HG03108 (cell line): ENCODE data around the gene GLP2R.

Source experiments
- ATAC-seq: cut with Tn5 transposase; IDR thresholded peaks from one replicate; pipeline ENCODE4 v1.9.1; 2021; ENCODE audit warnings: moderate library complexity; ENCODE audit not compliant: unreplicated experiment

GLP2R gene

GRCh38 chr17:9813166-9813565, 12.6 kb upstream of the GLP2R start:
- no peak for ATAC-seq

DNA sequence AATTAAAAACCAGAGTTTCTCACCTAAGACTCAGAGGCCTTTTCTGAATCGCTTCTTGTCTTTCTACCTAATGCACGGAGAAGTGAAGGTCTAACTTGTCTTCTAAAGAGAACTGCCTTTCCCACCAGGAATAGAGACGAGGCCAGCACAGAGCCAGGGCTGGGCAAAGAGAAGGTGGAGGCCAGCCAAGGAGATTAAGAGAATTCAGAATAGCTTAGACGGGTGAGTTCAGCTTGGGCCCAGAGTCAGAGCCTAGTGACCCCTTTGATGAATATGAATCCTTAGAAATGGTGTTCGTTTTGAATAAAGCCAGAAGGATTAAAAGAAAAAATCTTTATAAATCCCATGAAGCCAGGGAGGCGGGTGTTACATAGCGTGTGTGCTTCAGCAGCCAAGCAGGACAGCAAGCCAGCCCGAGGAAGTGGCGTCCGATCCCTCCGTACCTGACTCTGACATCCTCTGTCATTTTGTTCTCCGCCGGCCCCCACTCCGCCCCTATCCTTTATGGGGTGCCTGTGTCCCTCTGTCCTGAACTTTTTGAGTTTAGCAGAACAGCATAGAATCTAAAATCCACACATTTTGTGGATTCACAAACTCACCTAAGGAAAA, 11.3 kb upstream of the GLP2R start:
- ATAC-seq: no peak

DNA sequence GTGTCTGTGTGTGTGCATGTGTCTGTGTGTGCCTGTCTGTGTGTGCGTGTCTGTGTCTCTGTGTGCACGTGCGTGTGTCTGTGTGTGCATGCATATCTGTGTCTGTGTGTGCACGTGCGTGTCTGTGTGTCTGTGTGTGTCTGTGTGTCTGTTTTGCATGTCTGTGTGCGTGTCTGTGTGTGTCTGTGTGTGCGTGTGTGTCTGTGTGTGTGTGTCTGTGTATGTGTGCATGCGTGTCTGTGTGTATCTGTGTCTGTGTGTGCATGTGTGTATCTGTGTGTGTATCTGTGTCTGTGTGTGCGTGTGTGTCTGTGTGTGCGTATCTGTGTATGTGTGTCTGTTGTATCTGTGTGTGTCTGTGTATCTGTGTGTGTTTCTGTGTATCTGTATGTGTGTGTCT, 9.3 kb upstream of the GLP2R start:
- ATAC-seq: no peak

DNA sequence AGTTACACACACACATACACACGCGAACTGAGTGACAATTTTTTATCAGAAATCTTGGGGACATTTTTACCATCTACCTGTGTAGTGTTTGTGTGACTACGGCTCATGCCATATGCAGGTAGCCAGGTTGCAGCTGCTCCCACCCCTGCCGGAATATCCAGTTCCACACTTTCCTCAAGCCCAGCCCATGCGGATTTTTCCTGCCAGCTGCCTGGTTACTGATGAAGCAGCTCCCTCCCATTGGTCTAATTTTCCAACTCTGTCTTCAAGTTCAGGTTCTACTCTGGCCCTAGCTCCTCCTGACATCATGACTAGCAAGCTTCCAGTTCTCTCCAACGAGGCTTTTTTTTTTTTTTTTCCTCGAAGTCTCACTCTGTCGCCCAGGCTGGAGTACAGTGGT, 8.6 kb upstream of the GLP2R start:
- no peak for ATAC-seq

- ATAC-seq: no peak
Measured at GRCh38 chr17:9818760-9819159, 7.0 kb upstream of the GLP2R start.

DNA sequence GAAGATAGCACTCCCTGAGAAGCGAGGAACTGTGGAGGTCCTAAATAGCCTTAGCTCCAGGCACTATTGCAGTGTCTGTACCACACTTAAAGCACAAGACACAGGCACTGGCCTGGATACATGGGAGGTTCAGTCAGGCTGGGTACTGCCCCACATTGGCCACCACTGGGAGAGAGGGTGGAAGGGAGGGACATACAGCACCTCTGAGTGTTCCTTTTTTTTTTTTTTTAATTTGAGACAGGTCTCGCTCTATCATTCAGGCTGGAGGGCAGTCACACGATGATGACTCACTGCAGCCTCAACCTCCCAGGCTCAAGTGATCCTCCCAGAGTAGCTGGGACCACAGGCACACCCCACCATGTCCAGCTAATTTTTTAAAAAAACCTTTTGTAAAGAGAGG, 5.3 kb upstream of the GLP2R start:
- ATAC-seq: no peak

- ATAC-seq: no peak
Measured at GRCh38 chr17:9821921-9822320, 3.8 kb upstream of the GLP2R start, which contains the start of gene GSG1L2. Gene GSG1L2, minus strand, starts transcription at chr17:9822079. Its CDS starts 8 bp downstream, at chr17:9822071.

DNA sequence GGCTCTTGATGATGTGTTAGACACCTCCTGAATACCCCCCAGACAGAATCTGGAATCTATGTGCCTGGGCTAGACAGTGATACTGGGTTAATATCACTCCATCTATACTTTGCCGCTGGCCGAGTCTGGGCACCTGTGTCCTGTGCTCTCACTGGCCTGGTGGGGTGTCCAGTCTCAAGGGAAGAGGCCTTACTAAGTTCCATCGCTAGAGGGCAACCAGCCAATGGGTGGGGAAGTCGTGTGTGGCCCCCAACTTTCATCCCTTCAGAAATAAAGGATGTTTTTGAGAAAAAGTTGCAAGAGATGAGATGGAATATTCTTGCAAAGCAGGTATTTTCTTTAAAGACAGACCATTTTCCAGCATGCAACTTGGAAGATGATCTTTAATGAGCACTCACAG, 1.6 kb upstream of the GLP2R start:
- ATAC-seq: no peak

DNA sequence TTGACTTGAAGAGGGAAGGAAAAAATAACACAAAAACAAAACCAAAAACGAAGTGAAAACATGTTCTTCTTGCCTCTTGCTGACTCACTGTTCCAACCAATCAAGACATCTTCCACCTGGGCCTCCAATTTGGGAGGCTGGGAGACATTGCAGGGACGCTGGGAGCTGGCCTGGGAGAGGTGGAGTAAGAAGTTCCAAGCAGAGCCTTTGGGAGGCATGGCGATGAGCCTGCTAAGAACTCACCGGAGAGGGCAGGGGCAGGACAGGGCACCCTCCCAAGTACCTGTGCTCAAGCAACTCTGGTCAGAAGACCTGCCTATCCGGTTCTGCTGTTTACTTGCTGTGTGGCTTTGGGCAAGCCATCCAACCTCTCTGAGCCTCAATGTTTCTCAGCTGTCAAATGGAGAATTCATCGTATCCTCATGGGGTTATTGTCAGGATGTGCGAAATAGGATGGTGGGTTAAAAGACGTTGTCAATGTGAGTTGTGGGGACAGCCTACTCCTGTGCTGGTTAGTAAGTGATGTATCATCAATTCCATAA, 856 bp upstream of the GLP2R start:
- ATAC-seq: no peak

- ATAC-seq: no peak
Measured at GRCh38 chr17:9828296-9829295, 2.9 kb downstream of the GLP2R start.

- ATAC-seq: no peak
Measured at GRCh38 chr17:9829343-9829742, 3.6 kb downstream of the GLP2R start.

DNA sequence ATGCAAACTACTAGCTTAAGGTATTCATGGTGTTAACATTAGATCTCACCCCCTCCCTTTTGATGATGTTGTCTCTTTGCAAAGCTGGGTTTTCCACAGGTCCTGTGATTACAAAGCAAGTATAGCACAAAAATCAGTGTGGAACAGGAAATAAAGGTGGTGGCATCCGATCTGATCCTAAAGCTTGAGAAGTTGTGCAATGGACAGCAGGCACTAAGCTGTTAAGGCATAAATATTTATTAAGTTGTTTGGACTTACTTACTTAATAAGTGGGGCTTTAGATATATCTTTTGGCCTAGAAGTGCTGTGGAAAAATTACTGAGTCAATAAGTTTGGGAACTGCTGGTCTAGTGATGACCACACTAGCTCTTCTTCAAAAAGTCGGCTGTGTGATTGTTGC, 5.0 kb downstream of the GLP2R start:
- no peak for ATAC-seq

DNA sequence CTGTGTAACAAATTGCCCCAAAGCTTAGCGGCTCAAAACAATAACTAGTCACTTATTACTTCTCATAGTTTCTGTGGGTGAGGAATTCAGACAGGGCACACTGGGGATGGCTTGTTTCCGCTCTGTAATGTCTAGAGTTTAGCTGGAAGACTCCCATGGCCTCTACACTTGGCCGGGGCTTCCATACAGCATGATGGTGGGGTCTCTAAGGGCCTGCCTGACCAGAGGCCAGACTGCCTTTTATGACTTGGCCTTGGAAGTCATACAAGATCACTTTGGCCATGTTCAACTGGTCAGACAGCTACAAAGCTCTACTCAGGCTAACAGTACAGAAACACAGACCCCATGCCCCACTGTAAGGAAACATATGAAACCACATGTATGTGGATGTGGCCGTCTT, 8.2 kb downstream of the GLP2R start:
- ATAC-seq: no peak

GRCh38 chr17:9837551-9838471, 12.1 kb downstream of the GLP2R start:
- no peak for ATAC-seq

GRCh38 chr17:9839433-9839832, 13.7 kb downstream of the GLP2R start:
- ATAC-seq: no peak

DNA sequence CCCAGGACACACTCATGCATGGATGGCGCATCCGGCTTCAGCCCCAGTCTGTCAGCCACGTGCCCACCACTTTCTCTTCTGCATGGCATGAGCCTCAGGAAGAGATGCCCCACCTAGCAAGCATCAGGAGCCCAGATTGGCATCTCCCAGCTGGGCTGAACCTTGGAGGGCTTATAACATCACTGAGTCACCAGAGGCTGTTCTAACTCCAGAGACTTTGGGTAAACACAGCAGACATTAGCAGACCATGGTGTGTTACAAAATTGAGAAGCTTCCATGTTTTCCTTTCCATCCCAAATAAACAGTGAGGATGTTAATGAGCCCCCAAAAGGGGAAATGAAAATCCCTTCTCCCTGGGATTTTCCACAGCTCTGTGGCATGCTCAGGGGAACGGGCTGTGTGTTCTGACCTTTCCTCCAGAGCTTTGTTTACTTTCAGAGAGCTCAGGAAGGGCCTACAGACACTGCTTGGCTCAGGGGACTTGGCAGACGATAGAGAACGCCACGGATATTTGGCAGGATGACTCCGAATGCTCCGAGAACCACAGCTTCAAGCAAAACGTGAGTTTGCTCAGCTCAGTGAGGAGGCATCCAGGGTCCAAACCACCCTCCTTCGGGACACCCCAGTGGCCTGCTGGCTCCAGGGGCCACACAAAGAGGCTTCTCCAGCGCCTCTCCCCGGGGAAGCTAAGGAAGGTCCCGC, 16.5 kb downstream of the GLP2R start:
- ATAC-seq: no peak

DNA sequence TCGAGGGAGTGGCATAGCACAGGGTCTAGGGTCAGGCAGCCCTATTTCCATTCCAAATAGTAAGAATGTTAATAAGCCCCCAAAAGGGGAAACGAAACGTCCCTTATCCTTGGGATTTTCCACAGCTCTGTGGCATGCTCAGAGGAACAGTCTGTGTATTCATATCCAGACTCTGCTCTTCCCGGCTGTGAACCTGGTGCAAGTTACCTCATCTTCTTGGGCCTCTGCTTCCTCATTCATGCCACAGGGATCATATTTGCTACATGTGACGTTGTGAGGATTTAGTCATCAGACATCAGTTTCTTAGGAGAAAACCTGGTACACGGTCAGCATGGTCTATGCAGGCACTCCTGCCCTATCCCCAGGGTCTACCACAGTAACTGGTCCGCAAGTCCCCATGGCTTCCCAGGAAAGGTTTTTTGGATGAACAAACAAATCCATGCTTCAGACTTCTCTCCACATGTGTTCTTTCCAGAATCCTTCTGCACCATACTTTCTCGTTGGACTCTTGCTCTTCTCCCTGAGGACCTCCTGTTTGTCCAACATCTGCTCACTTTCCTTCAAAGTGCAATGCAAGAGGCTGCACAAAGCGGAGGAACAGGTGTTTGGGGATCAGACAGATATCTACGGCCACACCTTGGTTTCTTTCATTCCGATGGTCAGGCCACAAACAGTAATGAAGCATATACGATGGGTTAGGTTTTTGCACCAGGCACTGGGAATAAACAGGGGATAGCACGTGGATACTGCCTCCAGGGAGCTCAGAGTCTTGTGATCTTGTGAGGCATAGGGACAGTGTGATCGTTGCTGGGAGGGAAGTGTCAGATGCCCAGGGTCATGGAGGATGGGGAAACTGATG, 17.7 kb downstream of the GLP2R start:
- no peak for ATAC-seq

DNA sequence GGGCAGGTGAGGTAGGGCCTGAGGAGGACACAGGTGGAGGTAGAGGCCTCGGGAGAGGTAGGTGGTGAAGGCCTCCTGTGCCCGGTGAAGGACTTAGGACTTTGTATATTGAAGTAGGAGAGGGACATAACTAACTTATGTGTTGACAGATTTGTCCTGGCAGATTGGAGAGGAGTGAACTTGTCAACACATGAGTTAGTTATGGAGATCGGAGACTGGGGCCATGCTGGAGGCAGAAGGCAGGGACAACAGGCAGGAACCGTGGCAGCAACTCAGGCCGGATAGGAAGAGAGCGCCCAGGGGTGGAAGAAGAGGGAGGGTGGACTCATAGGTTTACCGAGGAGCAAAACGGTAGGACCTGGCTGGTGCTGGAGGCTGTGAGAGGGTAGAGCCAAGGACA, 18.4 kb downstream of the GLP2R start:
- no peak for ATAC-seq

GRCh38 chr17:9845306-9845705, 19.6 kb downstream of the GLP2R start:
- no peak for ATAC-seq
